HFFc6 (cell line): ENCODE measurements around the gene LRRC8D. TPM values are rescaled to one million over a fixed set of nuclear protein-coding genes. Genes with fewer than 3 reads are reported as not detected.

Experiments
- DNase-seq: peaks from one replicate; pipeline ENCODE4 v3.0.0-alpha.2; 2018
- H3K27ac Mint-ChIP-seq: 2 replicates; pipeline ENCODE4 v1.8.0; 2020; ENCODE audit warnings: mild to moderate bottlenecking, mixed read lengths
- H3K27me3 Mint-ChIP-seq: 2 replicates; pipeline ENCODE4 v1.8.0; 2021; ENCODE audit warnings: mild to moderate bottlenecking, moderate library complexity, mixed read lengths; ENCODE audit not compliant: insufficient read depth
- H3K36me3 Mint-ChIP-seq: 2 replicates; pipeline ENCODE4 v1.8.0; 2021; ENCODE audit warnings: low read depth, mixed read lengths
- H3K4me1 Mint-ChIP-seq: 2 replicates; pipeline ENCODE4 v1.8.0; 2020; ENCODE audit warnings: low read depth, mixed read lengths
- H3K4me3 Mint-ChIP-seq: 2 replicates; pipeline ENCODE4 v1.8.0; 2020; ENCODE audit warnings: mild to moderate bottlenecking, moderate library complexity, mixed read lengths
- H3K9me3 Mint-ChIP-seq: 2 replicates; pipeline ENCODE4 v1.8.0; 2020; ENCODE audit warnings: mild to moderate bottlenecking, mixed read lengths
- CTCF ChIP-seq: fragments of 200-600 bp; sonication (generic); IDR thresholded peaks from 2 replicates; pipeline ENCODE4 v1.5.0; 2021; ENCODE audit warnings: antibody characterized with exemption, mild to moderate bottlenecking
- total RNA-seq, 6 experiments: library from RNA; stranded (reverse); fragmentation: NEBNext Ultra II Directional; extraction: Animal tissue kit (Norgen Biotek cat#: 25700); gene quantifications; 2 replicates in 1 of 6; 3 replicates in 5 of 6; pipeline ENCODE4 v1.2.3, GENCODE V29; 2021

Gene LRRC8D
- total RNA-seq, 6 experiments from 2014 or later = 33.5 to 46.7 (median 41.8) TPM

DNA sequence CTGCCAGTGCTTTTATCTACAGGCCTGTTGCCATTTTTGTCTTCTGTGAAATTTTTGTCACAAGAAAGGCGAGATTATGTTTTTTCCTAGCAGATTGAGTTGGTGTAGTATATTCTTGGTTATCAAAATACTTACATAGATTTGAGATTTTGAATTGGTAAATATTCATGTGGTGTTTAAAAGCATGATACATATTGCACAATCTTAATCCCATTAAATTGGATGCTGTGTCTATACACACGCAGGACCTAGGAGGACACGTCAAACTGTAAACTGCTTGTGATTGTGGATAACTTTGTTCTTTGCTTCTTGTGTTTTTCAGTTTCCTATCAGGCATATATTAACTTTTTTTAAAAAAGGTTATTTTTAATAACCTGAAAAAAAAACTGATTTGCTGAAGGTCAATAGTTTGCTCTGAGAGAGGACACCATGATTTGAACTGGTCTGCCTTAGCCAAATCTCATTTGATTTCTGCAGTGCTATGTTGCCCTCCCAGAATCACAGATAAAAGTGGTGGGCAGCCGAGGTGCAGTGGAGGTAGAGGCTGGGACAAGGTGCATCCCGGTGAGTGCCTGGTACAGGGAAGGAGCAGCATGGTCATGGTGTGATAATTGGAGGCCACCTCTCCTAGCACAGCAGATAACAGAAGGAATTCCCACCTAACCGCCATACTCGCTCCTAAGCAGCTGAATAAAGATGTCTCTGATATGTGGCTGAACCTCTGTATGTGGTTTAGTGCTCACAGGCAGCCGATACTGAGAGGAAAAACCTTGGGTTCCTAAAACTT, 76.7 kb downstream of the LRRC8D start:
- Mint-ChIP-seq H3K4me3 (no peak overlapping the region), H3K9me3 (no peaks in the 10 kb centered on the region), H3K36me3 (peaks cover 6% of the 10 kb centered on the region; the same call in 1 of the 2 replicates), H3K27ac (no peak overlapping the region), H3K27me3 (peaks cover 1% of the 10 kb centered on the region), H3K4me1 (peaks cover 29% of the 10 kb centered on the region)
- no peak for TF ChIP-seq CTCF
- no peak for DNase-seq

DNA sequence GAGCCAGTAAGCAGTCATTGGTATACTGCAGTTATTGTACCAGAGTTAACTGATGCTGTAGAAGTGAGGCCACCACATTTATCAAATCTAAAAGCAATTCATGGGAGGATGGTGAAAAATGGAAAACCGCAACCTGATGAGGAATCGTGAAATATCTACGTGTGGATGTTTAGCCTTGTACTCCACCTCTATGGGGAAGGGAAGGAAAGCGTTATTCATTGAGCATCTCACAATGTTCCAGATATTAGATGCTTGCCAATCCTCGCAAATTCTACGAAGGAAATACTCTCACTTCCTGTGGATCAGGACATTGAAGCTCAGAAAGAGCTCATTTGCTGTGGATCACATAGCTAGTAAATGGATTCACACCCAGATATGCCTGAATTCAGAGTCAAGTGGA, 77.3 kb downstream of the LRRC8D start:
- H3K4me1 Mint-ChIP-seq = peaks cover 28% of the 10 kb centered on the region
- H3K27ac Mint-ChIP-seq = no peak overlapping the region
- no peak for TF ChIP-seq CTCF
- DNase-seq = no peak
- H3K9me3 Mint-ChIP-seq = no peaks in the 10 kb centered on the region
- no peak overlapping the region for H3K4me3 Mint-ChIP-seq
- peaks cover 1% of the 10 kb centered on the region for H3K27me3 Mint-ChIP-seq
- peaks cover 6% of the 10 kb centered on the region; the same call in 1 of the 2 replicates for H3K36me3 Mint-ChIP-seq

DNA sequence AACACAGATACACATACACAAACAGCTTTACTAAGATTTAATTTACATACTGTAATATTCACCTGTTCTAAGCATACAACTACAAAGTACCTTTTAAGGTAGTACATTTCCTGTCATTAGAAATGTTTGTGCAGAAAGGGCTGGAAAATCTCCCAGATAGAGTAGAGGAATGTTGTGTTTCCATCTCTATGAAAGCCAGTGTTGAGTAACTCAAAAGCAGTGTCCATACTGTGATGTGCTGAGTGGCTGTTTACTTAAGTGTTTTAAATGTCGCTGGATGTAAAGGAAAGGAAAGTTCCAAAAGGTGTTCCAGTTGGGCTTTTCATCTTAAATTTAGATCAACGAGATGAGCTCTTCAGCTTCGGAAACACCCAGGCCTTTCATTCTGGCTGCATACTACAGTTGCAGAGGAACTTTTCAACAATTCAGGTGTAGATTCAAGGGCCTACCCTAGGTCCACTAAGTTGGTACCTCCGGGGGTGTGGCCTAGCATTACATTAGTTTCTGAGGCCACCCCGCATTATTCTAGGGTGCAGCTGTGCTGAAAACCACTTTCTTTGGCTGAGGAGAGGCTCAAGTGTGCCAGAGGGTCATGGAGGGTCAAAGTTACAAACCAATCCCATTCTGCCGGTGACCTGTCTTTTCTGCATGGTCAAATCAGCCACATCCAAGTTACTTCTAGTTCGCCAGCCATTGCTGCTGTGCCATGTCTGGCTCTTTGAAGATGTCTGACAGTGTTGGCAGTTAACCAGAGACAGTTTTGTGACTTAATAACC, 78.1 kb downstream of the LRRC8D start:
- Mint-ChIP-seq H3K4me1 (peaks cover 28% of the 10 kb centered on the region), H3K27ac (no peak overlapping the region), H3K36me3 (peaks cover 6% of the 10 kb centered on the region; the same call in 1 of the 2 replicates), H3K4me3 (no peak overlapping the region), H3K27me3 (peaks cover 1% of the 10 kb centered on the region), H3K9me3 (no peaks in the 10 kb centered on the region)
- DNase-seq = no peak
- TF ChIP-seq CTCF = no peak

DNA sequence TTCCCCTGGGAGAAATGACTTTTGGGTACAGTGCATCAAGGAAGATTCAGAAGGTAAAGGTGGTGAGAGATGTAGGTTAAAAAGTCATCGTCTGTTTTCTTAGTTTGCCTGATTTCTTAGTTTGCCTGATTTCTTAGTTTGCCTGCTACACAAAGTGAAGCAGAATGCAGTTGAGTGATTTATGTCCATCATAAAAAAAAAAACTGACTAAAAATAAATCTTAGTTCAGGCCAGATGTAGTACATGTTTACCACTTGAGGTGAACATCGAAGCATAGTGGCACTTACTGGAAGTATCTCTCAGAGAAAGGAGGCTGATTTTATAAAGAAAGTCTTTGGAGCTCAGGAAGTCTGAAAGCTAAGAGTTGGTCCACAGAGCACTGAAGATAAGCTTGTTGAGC, 79.5 kb downstream of the LRRC8D start:
- Mint-ChIP-seq H3K27ac (no peak overlapping the region), H3K4me1 (peaks cover 31% of the 10 kb centered on the region), H3K36me3 (peaks cover 6% of the 10 kb centered on the region; the same call in 1 of the 2 replicates), H3K9me3 (no peaks in the 10 kb centered on the region), H3K27me3 (peaks cover 1% of the 10 kb centered on the region), H3K4me3 (no peak overlapping the region)
- no peak for TF ChIP-seq CTCF
- DNase-seq = no peak

DNA sequence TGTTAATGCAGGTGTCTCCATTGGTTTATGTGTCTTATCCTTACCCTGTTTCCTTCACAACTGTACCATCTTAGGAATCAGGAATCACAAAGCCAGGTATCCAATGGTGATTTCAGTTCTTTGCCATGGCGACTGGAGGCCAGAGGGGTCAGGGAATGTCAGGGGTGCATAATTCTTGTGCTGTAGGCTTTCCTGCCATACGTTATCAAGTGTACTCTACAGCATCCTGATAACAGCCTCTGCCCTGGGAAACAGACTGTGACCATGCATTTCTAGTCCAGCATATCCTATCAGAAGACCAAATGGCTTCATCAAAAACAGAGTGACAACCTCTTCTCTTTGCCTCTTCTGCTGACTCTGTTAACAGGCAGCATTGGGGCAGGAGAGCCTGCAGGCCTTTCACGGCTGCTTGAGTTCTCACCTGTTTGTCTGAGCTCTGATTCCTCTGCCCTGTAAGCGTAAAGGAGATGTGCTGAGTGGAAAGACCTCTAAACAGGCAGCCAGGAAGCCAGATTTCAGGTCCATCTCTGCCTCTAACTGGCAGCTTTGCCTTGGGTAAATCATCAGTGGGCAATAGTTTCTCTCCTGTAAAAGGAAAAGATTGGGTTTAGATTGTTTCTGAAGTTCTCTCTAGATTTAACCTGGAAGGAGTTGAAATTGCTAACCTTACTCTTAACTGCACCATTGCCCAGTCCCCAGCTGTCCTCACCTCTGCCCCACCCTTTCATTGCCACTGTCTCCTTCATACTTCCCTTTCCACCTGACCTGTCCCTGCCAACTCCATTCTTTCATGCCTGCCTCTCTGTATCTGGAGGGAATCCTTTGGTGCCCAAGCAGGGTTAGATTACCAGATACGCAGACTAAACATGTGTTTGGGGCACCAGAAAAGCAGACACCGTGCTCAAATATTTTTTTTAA, 80.2 kb downstream of the LRRC8D start:
- DNase-seq = no peak
- no peak overlapping the region for H3K27ac Mint-ChIP-seq
- H3K36me3 Mint-ChIP-seq = peaks cover 6% of the 10 kb centered on the region; the same call in 1 of the 2 replicates
- H3K4me3 Mint-ChIP-seq = no peak overlapping the region
- H3K27me3 Mint-ChIP-seq = peaks cover 1% of the 10 kb centered on the region
- peaks cover 34% of the 10 kb centered on the region for H3K4me1 Mint-ChIP-seq
- H3K9me3 Mint-ChIP-seq = no peaks in the 10 kb centered on the region
- no peak for TF ChIP-seq CTCF
